ENCODE data around the gene FAM47B.

GRCh38 chrX:34893741-34894140 lies 48.9 kb upstream of the FAM47B start:
- TF ChIP-seq POLR2A (IDR thresholded peaks at IDR 0.05; ENCODE audit: low read length) (no peak), GATA1 (IDR thresholded peaks at IDR 0.05; ENCODE audit: low read depth, low read length) (no peak)

Measured in erythroblast (primary cell).